HG02642 (cell line): Measurements from ENCODE around the gene AFF3.

Experiments
- ATAC-seq: cut with Tn5 transposase; IDR thresholded peaks from one replicate; pipeline ENCODE4 v1.9.1; 2021; ENCODE audit warnings: mild to moderate bottlenecking; ENCODE audit not compliant: unreplicated experiment, poor library complexity

The AFF3 gene

GRCh38 chr2:99698896-99699295, 443.5 kb downstream of the AFF3 start:
- no peak for ATAC-seq

GRCh38 chr2:99697811-99698568, 444.4 kb downstream of the AFF3 start:
- ATAC-seq = no peak

GRCh38 chr2:99695944-99696253, 446.5 kb downstream of the AFF3 start:
- ATAC-seq = no peak

- ATAC-seq = no peak
Observed at GRCh38 chr2:99695130-99695943, 447.1 kb downstream of the AFF3 start.

GRCh38 chr2:99694331-99694730, 448.1 kb downstream of the AFF3 start:
- ATAC-seq = no peak

DNA sequence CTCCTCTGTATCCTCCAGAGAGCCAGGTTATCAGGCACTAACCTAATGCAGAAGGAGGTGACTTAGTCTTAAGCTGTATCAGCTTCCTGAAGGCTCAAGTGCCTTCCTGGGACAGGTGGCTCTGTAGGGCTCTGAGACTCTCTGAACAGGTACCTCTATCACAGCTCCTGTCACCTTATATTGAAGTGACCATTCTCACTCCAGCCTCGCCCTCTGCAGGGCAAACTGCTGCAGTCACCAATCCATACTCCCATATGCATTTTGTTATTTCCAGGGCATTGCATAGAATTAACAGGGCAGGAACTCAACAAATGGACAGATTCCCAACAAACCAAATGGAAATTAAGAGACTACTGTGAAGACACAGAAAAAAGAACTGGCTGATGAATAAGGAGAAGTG, 449.6 kb downstream of the AFF3 start:
- ATAC-seq = no peak

- ATAC-seq = no peak
Observed at GRCh38 chr2:99691926-99692325, 450.5 kb downstream of the AFF3 start.

DNA sequence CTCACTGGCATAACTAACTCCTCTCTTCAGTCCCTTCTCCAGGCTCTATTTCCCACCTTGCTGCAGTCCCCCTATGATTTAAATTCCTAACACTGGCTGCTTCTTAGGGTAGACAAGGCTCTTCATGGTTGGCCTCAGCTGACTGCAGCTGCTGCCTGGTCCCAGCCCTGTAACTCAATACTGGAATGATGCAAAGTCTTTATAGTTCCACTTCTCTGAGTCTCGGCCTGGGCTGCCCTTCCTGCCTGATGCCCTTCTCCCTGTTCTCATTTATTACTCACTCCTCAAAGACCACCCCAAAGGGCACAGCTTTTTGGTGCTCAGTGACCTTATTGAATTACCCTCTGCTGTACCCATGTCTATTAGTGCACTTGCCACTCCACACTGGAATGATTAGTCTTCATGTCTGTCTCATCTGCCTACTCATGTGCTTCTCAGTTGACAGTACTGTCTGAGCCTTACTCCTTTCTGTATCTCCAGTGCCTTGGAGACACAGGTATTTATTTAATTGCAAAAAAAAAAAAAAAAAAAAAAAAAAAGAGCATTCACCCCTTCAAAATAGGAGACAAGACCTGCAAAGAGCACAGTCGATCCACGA, 453.1 kb downstream of the AFF3 start:
- ATAC-seq = no peak

GRCh38 chr2:99688699-99689098, 453.7 kb downstream of the AFF3 start:
- ATAC-seq = no peak

DNA sequence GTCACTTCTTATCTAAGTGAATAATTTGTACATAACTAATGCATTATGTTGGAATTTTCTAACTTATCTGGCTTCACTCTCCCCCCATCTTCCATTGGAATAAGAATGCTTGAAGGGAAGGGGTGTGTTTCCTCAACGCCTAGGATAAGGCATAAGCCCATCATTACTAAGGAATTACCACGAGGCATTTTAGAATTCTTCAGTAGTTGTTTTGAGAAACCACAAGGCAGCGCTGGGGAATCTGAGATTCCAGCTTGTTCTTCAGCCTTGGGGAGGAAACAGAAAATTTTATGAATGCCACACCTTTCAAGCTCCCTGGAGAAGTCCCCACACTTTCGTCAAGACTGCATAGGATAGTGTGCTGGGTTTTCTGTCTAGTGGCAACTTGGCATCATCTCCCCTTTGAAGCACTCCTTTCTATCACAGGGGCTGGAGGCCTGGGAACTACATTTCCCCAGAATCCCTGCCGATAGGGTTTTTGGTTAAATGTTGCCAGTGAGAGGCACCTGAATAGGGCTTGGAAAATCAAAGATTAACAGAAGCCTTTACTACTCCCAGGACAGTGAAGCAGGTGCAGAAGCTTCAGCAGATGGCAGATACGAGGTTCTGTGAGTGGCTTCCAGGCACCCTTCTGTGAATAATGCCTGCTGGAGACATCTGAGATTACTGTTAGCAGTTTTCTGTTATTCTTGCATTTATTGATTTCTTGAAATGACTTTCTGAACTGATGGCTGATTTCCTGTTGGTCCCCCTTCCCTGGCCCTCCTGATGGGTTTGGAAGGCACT, 459.9 kb downstream of the AFF3 start:
- ATAC-seq = no peak

DNA sequence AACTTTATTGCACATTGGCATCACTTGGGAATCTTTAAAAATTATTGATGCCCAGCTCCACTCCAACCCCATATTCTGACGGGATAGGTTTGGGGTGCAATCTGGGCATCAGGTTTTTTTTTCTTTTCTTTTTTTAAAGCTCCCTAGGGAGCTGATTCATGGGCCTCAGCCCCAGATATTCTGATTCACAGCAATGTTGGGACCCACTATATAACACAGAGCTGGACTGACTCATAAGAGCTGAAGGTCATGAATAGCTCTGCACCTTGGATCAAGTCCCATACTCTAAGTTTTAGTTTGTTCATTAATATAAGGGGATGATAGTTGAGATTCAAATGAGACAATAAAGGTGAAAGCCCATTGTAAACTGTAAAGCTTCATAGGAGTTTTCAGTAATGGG, 461.4 kb downstream of the AFF3 start:
- no peak for ATAC-seq

GRCh38 chr2:99679518-99679917, 462.9 kb downstream of the AFF3 start:
- no peak for ATAC-seq

DNA sequence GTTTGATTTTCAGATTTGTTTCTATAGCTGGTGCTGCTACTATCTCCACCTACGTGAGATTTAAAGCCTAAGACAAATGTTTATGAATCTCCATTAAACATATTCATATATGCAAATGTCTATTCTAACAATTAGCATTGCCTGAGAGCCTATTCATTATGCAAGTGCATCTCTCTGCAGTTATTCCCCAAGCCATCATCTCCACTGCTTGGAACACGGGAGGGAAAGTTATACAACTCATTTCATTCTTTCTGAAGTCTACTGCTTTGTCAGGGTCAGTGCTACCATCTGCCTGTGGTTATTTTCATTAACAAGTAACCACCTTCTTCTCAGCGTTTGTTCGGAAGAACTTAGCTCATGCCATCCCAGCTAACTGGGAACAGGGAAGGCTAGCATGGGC, 463.8 kb downstream of the AFF3 start:
- ATAC-seq = no peak

GRCh38 chr2:99677814-99678213, 464.6 kb downstream of the AFF3 start:
- no peak for ATAC-seq

GRCh38 chr2:99675130-99675661, 467.2 kb downstream of the AFF3 start:
- no peak for ATAC-seq

DNA sequence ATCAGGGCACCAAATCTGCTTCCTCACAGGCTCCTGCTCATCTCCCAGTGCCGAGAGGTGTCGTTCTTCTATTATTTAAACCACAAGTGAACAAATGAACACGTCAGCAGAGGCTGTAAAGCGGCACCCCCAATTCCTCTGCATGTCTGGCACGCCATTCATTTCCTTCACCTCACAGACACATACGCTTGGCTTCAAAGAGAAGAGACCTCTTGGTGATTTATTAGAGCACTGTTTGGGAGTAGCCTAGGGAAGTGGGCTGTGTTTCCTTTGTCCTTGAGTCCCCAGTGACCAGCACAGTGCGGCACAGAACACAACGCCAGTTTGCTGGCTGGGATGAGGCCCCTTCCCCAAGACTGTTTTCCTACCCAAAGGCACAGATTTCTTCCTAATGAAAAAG, 468.3 kb downstream of the AFF3 start:
- ATAC-seq = no peak

DNA sequence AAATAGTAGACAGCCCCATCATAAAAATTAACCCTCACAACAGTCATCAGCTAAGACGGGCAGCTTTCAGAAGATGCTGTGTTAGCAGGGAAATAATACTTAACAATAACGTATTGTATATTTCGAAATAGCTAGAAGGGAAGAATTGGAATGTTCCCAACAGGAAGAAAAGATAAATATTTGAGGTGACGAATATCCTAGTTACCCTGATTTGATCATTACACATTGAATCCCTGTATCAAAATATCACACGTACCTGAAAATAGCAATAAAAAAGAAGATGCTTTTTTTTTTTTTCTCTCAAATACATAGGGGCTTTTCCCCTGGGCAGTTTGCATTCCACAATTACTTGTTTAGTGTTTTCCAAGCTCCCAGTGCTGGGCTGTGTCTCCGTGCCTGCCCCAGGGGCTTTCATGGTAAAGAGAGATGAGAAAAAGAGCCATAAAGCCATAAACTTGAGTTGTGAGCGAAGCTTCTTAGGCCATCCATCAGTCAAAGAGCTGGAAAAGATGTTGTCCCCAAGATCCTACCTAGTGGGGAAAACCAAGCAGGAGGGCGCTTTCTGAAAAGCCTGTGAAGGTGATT, 469.5 kb downstream of the AFF3 start:
- no peak for ATAC-seq

GRCh38 chr2:99670768-99671734, 471.3 kb downstream of the AFF3 start:
- no peak for ATAC-seq

GRCh38 chr2:99666256-99666655, 476.1 kb downstream of the AFF3 start:
- ATAC-seq = no peak
